NCI-H524 treated with DMSO at 0.1 percent for 48 hours (cell line): ENCODE data around the gene GRIA4.
A peak's percentile ranks its signal among the peaks of the same experiment; 100 is the strongest.
"Not testable (repeated sequence)": the region's sequence is repeated elsewhere in the genome, so short reads cannot be mapped to it uniquely, and the experiment has no call there.

Experiments
- DNase-seq: peaks from one replicate; lab custom pipeline; 2025; lab: John Stamatoyannopoulos, UW

Gene GRIA4

GRCh38 chr11:106001304-106002012, 391.6 kb downstream of the GRIA4 start:
- no peak for DNase-seq

DNA sequence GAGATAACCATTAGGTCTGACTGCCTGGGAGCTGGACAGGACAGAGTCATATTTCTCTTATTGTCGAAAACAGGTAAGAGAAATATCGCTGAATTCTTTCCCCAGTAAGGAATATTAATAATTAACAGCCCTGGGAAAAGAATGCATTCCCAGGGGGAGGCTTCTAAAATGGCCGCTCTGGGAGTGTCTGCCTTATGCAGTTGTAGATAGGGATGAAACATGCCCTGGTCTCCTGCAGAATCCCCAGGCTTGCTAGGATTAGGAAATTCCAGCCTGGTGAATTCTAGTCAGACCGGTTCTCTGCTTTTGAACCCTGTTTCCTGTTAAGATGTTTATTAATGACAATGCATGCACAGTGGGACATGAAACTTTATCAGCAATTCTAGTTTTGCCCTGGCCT, 393.2 kb downstream of the GRIA4 start:
- not testable (repeated sequence) for DNase-seq

- DNase-seq = no peak
Observed at GRCh38 chr11:106011481-106011880, 401.6 kb downstream of the GRIA4 start.

DNA sequence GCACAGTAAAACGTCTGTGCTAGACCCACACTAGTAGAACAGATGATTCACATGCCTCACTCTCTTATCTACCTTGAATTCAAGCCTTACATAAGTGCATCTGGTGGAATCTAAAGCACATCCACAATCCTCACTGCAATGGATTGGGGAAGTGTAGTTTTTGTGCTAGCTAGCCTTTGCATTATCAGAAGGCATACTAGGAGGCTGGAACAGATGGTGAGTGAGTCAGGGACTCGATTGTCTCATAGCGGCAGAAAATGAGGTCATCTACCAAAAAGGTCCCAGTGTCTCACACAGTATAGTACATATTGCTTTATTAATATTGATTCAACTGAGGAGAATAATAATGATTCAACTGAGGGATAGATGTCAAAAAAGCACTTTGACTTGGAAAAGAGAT, 402.9 kb downstream of the GRIA4 start:
- DNase-seq = no peak

DNA sequence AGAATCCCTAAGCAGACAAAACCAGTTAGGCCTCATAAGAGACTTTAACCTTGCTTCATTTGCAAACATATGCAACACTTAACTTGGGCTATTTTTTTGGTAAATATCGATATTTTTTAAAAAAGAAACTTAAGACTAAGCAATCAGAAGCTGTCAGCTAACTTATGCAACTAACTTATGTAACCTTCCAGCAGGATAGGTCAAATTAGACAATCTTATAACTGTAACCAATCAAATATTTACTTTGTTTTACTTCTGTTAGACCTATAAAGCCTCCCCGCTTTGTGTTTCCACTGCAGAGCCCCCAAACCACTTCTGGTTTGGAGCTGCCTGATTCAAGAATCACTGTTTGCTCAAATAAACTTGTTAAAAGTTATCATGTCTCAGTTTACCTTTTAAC, 404.2 kb downstream of the GRIA4 start:
- no peak for DNase-seq

GRCh38 chr11:106014620-106015019, 404.7 kb downstream of the GRIA4 start:
- DNase-seq = no peak

- DNase-seq = no peak
Observed at GRCh38 chr11:106015066-106015465, 405.2 kb downstream of the GRIA4 start.

DNA sequence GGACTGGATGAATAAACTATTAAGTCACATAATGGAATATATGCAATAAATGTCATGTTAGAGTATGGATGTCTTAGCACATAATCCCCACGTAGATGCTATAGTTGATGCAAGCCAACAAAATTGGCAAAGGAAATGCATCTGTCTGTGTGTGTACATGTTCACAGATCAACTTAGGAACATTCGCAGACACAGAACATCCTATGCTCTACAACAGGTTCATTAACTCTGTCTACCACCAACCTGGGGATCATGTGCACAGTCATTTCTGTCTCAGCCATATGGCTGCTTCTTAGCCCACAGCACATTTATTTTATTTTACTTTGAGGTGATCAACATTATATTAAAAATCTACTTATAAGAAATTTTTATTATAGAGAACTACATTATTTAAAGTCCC, 407.2 kb downstream of the GRIA4 start:
- no peak for DNase-seq

- no peak for DNase-seq
Observed at GRCh38 chr11:106021181-106021966, 411.5 kb downstream of the GRIA4 start.

DNA sequence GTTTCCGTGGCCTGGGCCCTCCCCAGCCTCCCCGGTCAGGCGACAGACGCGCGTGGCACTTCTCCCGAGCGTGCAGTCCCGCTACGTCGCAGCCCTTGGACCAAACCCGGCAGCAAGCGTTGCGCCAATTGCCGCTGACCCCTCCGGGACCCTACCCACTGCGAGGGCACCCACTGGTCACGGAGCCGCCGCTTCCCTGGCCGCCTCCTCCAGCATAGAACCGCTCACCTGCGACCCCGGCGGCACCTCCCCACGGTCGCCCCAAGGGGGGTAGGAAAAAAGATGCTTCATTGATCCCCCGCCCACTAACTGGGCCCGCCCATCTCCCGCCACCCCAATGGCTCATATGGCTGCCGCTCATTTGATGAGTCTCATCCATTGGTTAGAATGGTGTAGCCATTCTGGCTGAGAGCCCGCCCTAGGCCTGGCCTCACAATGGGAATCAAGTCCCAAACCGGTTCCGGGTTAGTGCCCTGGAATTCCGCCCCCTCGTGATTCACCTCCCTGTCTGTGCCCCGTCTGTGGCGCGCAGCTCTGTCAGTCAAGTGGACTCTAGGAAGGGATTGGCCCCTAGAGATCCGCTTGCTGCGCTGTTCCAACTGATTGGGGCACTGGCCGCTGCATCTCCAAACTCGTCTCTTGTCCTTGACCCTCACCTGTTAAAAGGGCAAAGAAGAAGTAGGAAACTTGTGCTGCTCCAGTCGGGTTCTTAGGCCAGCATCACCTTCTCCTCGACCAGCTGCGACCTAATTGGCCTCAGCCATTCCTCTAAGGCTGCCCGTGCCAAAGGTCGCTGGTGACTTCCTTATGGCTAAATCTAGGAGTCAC, 412.3 kb downstream of the GRIA4 start, which contains the start of gene MSANTD4:
TSS of gene MSANTD4 (minus strand) at position 274 of the 828 bp plus-strand sequence. CDS start 11,323 bp downstream, outside the sequence.
- peak; percentile 95 for DNase-seq

- DNase-seq = no peak
Observed at GRCh38 chr11:106022795-106023275, 413.0 kb downstream of the GRIA4 start.

- no peak for DNase-seq
Observed at GRCh38 chr11:106030609-106031008, 420.7 kb downstream of the GRIA4 start.

GRCh38 chr11:106031202-106031810, 421.4 kb downstream of the GRIA4 start:
- no peak for DNase-seq
